ENCODE measurements around the gene DCK. TPM values are rescaled to one million over a fixed set of nuclear protein-coding genes. Genes with fewer than 3 reads are reported as not detected.

The DCK gene
- total and polyA plus RNA-seq, 2 donors (not counting 1 experiment from before 2014, with no cell fraction given): 34.8 to 58.2 TPM

DNA sequence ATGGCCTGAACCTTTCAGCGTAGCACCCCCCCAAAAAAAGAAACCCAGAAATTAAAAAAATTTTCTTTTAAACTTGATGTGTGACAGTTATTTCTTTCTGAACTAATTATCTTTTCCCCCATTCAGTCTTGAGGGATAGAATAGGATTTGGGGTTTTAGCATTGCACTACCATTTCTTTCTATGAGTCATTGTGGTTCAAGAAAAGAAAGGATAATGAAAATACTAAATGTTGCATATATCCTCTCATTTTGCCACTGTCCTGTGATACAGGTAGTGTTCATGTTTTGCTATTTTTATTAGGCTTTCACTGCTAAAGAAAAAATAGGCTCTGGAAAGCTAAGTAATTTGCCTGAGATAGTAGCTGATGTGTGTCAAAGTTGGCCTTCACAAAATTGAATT, 39.4 kb upstream of the DCK start:
- H3K4me2 ChIP-seq (replicated peaks; ENCODE audit: low read depth, low read length, poor library complexity, severe bottlenecking): no peak overlapping the region
- intact Hi-C loops (cut with micrococcal nuclease): no loop called here
- no peaks in the 10 kb centered on the region for H3K36me3 ChIP-seq (replicated peaks in 1 of 2; ENCODE audit: control extremely low read depth in 1 of 2, control insufficient read depth in 1 of 2, extremely low read depth in 1 of 2, insufficient read depth in 2 of 2, low read length in 1 of 2)
- no peaks in the 10 kb centered on the region for H4K20me1 ChIP-seq (ENCODE audit: control insufficient read depth, insufficient read depth, low read length, poor library complexity, severe bottlenecking)
- ATAC-seq (ENCODE audit: low read depth): no peak
- no peak overlapping the region for H3K27ac ChIP-seq (ENCODE audit: low read length in 2 of 2)
- H3K4me1 ChIP-seq (ENCODE audit: control insufficient read depth in 2 of 2, insufficient read depth in 2 of 2, low read length in 2 of 2): no peaks in the 10 kb centered on the region
- H2AFZ ChIP-seq (ENCODE audit: insufficient read depth, low read depth, low read length, poor library complexity, severe bottlenecking): no peak overlapping the region
- WGBS (ENCODE audit: insufficient coverage): no CpG with 5 or more reads among the region's 1 CpG
- ChIA-PET CTCF (interaction anchor here (0.6 kb wide), 1 partner anchor 51 kb away, joined by 3 read pairs; no protein-coding TSS in a partner anchor), POLR2A (no interaction called here)
- H3K27me3 ChIP-seq (replicated peaks in 1 of 4; ENCODE audit: control extremely low read depth in 1 of 4, control insufficient read depth in 3 of 4, insufficient read depth in 4 of 4, low read length in 3 of 4): no peaks in the 10 kb centered on the region
- no peak overlapping the region for H3K27ac Mint-ChIP-seq
- H3K27me3 Mint-ChIP-seq: no peaks in the 10 kb centered on the region
- peaks cover under 1% of the 10 kb centered on the region for H3K4me1 Mint-ChIP-seq
- no peak overlapping the region for H3K9ac ChIP-seq (ENCODE audit: low read length)
- TF ChIP-seq EZH2 (IDR thresholded peaks at IDR 0.05; ENCODE audit: borderline replicate concordance, insufficient read depth, low read depth, low read length, poor library complexity, severe bottlenecking): no peak
- TF ChIP-seq, protein P1, sequence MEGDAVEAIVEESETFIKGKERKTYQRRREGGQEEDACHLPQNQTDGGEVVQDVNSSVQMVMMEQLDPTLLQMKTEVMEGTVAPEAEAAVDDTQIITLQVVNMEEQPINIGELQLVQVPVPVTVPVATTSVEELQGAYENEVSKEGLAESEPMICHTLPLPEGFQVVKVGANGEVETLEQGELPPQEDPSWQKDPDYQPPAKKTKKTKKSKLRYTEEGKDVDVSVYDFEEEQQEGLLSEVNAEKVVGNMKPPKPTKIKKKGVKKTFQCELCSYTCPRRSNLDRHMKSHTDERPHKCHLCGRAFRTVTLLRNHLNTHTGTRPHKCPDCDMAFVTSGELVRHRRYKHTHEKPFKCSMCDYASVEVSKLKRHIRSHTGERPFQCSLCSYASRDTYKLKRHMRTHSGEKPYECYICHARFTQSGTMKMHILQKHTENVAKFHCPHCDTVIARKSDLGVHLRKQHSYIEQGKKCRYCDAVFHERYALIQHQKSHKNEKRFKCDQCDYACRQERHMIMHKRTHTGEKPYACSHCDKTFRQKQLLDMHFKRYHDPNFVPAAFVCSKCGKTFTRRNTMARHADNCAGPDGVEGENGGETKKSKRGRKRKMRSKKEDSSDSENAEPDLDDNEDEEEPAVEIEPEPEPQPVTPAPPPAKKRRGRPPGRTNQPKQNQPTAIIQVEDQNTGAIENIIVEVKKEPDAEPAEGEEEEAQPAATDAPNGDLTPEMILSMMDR (IDR thresholded peaks at IDR 0.05): no peak
- H3K9me3 ChIP-seq (ENCODE audit: control extremely low read depth in 1 of 3, control insufficient read depth in 2 of 3, insufficient read depth in 1 of 3, low read length in 2 of 3): no peaks in the 10 kb centered on the region
- H3K79me2 ChIP-seq (ENCODE audit: control insufficient read depth, insufficient read depth, low read length): peaks cover 42% of the 10 kb centered on the region
- no peak overlapping the region for H3K4me3 Mint-ChIP-seq
- H3K4me3 ChIP-seq (ENCODE audit: control extremely low read depth in 1 of 5, extremely low read depth in 1 of 5, insufficient read depth in 1 of 5, low read depth in 2 of 5, low read length in 4 of 5): no peak overlapping the region
- H3K9me3 Mint-ChIP-seq (ENCODE audit: insufficient read depth): no peaks in the 10 kb centered on the region
- DNase-seq: no peak

DNA sequence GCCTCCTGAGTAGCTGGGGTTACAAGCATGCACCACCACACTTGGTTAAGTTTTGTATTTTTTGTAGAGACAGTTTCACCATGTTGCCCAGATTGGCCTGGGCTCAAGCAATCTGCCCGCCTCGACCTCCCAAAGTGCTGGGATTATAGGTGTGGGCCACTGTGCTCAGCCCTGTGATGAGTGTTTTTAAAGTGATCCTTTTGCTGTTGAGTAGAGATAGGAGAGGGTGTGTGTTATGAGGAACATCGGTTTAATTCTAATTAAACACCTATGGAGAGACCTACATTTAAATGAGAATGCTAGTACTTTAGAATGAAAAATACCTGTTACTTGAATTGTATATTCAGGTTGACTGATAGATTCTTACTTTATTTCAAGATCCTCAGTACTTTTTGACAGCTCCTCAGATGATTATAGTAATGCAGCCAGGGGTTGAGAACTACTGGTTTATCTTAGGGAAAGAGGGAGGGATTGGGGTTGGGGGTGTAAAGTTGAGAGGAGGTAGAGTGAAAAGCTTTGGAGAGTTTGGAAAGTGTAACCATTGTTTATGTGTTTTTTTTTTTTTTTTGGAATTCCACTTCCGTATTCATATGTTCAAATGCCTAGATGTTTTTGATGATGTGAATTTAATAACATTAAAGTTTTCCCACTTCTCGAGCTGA, 36.8 kb upstream of the DCK start:
- Mint-ChIP-seq H3K27ac (no peak overlapping the region), H3K27me3 (no peaks in the 10 kb centered on the region), H3K9me3 (ENCODE audit: insufficient read depth) (no peaks in the 10 kb centered on the region), H3K4me3 (no peak overlapping the region), H3K4me1 (no peaks in the 10 kb centered on the region)
- Histone ChIP-seq H3K27ac (ENCODE audit: low read length in 2 of 2) (no peak overlapping the region), H3K9ac (ENCODE audit: low read length) (no peak overlapping the region), H3K4me2 (replicated peaks; ENCODE audit: low read depth, low read length, poor library complexity, severe bottlenecking) (no peak overlapping the region), H4K20me1 (ENCODE audit: control insufficient read depth, insufficient read depth, low read length, poor library complexity, severe bottlenecking) (no peaks in the 10 kb centered on the region), H3K4me1 (ENCODE audit: control insufficient read depth in 2 of 2, insufficient read depth in 2 of 2, low read length in 2 of 2) (no peaks in the 10 kb centered on the region), H3K79me2 (ENCODE audit: control insufficient read depth, insufficient read depth, low read length) (peaks cover 16% of the 10 kb centered on the region), H3K36me3 (replicated peaks in 1 of 2; ENCODE audit: control extremely low read depth in 1 of 2, control insufficient read depth in 1 of 2, extremely low read depth in 1 of 2, insufficient read depth in 2 of 2, low read length in 1 of 2) (peaks cover 0 to 2% of the 10 kb centered on the region in 2 experiments), H3K9me3 (ENCODE audit: control extremely low read depth in 1 of 3, control insufficient read depth in 2 of 3, insufficient read depth in 1 of 3, low read length in 2 of 3) (no peaks in the 10 kb centered on the region), H3K4me3 (ENCODE audit: control extremely low read depth in 1 of 5, extremely low read depth in 1 of 5, insufficient read depth in 1 of 5, low read depth in 2 of 5, low read length in 4 of 5) (no peak overlapping the region), H2AFZ (ENCODE audit: insufficient read depth, low read depth, low read length, poor library complexity, severe bottlenecking) (no peak overlapping the region), H3K27me3 (replicated peaks in 1 of 4; ENCODE audit: control extremely low read depth in 1 of 4, control insufficient read depth in 3 of 4, insufficient read depth in 4 of 4, low read length in 3 of 4) (no peaks in the 10 kb centered on the region)
- CTCF ChIA-PET: interaction anchor here (0.6 kb wide), 1 partner anchor 228 kb away, joined by 3 read pairs; no protein-coding TSS in a partner anchor
- ATAC-seq (ENCODE audit: low read depth) (no peak), DNase-seq (no peak)
- intact Hi-C loops (cut with micrococcal nuclease): no loop called here
- WGBS (ENCODE audit: insufficient coverage): 90% methylated on average over 2 of the region's 5 CpGs
- POLR2A ChIA-PET: no interaction called here
- TF ChIP-seq EZH2 (IDR thresholded peaks at IDR 0.05; ENCODE audit: borderline replicate concordance, insufficient read depth, low read depth, low read length, poor library complexity, severe bottlenecking): no peak
- TF ChIP-seq, protein P1 (IDR thresholded peaks at IDR 0.05): no peak
